Measurements from ENCODE around the gene IFITM2.
"Not testable (repeated sequence)": the region's sequence is repeated elsewhere in the genome, so short reads cannot be mapped to it uniquely, and the experiment has no call there.

IFITM2 gene

DNA sequence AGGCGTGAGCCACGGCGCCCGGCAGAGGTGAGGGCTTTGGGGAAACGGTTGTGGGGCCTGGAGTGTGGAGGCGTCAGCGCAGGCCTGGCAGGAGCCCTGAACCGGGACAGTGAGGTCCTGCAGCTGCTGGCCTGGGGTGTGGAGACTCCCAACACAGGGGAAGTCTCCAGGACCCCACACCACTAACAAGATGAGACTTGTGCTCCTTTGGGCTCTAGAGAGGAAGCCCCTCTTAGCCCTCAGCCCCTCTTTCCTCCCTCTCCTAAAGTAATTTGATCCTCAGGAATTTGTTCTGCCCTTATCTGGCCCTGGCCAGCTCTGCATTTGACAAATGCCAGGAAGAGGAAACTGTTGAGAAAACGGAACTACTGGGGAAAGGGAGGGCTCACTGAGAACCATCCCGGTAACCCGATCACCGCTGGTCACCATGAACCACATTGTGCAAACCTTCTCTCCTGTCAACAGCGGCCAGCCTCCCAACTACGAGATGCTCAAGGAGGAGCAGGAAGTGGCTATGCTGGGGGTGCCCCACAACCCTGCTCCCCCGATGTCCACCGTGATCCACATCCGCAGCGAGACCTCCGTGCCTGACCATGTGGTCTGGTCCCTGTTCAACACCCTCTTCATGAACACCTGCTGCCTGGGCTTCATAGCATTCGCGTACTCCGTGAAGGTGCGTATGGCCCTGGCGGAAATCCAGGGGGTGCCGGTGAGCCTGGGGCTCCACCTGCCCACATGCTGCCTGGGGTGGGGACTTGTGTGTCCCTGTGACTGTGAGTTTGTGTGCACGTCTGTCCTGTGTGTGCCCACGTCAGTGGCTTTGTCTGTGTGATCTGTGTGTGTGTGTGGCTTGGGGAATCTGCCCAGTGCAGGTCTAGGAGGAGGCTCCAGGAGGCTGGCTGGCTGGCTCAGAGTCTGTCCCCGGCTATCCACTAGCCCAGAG lies at the start of gene IFITM2:
Gene IFITM2, plus strand, starts transcription at position 51 of the 943 bp plus-strand sequence. Its CDS starts 377 bp downstream, at position 428.
- Histone ChIP-seq H3K4me1 (ENCODE audit: control insufficient read depth, insufficient read depth, low read length) (peaks cover 54% of the 10 kb centered on the region), H3K4me3 (ENCODE audit: low read depth, low read length) (peak within 1 kb of the TSS; percentile 66), H3K27ac (ENCODE audit: low read depth, low read length) (peak within 1 kb of the TSS; percentile 58)
- not testable (repeated sequence) for H3K27me3 ChIP-seq (ENCODE audit: control insufficient read depth, insufficient read depth, low read length); H3K9me3 ChIP-seq (ENCODE audit: control insufficient read depth, insufficient read depth, low read length); H3K36me3 ChIP-seq (ENCODE audit: control insufficient read depth, insufficient read depth, low read length); H3K9ac ChIP-seq (ENCODE audit: low read depth, low read length)

DNA sequence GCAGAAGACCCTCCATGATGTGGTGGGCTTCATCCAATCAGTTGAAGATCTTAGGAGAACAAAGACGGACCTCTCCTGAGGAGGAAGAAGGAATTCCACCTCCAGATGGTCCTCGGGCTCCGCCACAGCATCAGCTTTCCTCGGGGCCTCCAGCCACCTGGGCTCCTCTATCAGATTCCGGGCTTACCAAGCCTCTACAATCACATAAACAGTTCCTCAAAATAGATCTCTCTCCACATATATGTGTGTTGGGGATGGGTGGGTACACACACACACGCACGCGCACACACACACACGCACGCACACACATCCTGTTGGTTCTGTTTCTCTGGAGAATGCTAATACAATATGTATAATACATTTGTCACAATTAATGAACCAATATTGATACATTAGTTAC lies 48.2 kb upstream of the IFITM2 start:
- Histone ChIP-seq H3K4me3 (ENCODE audit: low read depth, low read length) (no peak overlapping the region), H3K9ac (ENCODE audit: low read depth, low read length) (no peak overlapping the region), H3K27me3 (ENCODE audit: control insufficient read depth, insufficient read depth, low read length) (no peaks in the 10 kb centered on the region), H3K27ac (ENCODE audit: low read depth, low read length) (no peak overlapping the region), H3K9me3 (ENCODE audit: control insufficient read depth, insufficient read depth, low read length) (no peaks in the 10 kb centered on the region), H3K36me3 (ENCODE audit: control insufficient read depth, insufficient read depth, low read length) (no peaks in the 10 kb centered on the region), H3K4me1 (ENCODE audit: control insufficient read depth, insufficient read depth, low read length) (no peaks in the 10 kb centered on the region)

- Histone ChIP-seq H3K4me3 (ENCODE audit: low read depth, low read length) (no peak overlapping the region), H3K9me3 (ENCODE audit: control insufficient read depth, insufficient read depth, low read length) (0 out of 2 replicates have a peak, but pooled peaks cover 5% of the 10 kb centered on the region), H3K27me3 (ENCODE audit: control insufficient read depth, insufficient read depth, low read length) (no peaks in the 10 kb centered on the region), H3K27ac (ENCODE audit: low read depth, low read length) (no peak overlapping the region), H3K36me3 (ENCODE audit: control insufficient read depth, insufficient read depth, low read length) (no peaks in the 10 kb centered on the region), H3K9ac (ENCODE audit: low read depth, low read length) (no peak overlapping the region), H3K4me1 (ENCODE audit: control insufficient read depth, insufficient read depth, low read length) (no peaks in the 10 kb centered on the region)
Measured at GRCh38 chr11:261624-262023, 46.0 kb upstream of the IFITM2 start.

DNA sequence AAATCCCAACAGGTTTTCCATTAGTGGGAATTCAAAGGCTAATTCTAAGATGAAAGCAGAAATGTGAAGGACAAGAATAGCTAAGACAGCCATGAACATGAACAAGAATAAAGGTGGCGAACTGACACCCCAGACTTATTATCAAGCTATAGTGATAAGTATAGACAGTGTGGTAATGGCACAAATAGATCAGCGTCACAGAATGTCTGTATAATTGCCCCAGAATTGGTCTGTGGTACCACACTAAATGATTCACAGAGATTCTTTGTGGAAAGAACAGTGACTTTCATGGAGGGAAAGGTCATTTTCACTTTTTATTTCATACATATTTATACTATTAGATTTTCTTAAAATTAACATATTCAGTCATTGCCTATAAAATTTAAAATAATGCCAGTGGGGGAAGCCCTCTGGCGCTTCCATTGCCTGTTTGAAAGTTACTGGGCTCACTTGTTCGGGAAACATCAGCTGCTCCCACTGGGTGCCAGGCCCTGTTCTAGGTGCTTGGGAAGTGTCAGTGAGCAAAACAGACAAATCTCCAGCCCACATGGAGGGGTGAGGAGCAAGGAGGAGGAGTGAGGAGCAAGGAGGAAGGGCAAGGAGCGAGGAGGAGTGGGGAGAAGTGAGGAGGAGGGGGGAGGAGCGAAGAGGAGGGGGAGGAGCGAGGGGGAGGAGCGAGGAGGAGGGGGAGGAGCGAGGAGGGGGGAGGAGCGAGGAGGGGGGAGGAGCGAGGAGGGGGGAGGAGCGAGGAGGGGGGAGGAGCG lies 40.8 kb upstream of the IFITM2 start:
- H3K27me3 ChIP-seq (ENCODE audit: control insufficient read depth, insufficient read depth, low read length), result no peaks in the 10 kb centered on the region
- no peak overlapping the region for H3K9ac ChIP-seq (ENCODE audit: low read depth, low read length)
- peaks cover 19% of the 10 kb centered on the region for H3K4me1 ChIP-seq (ENCODE audit: control insufficient read depth, insufficient read depth, low read length)
- no peak overlapping the region for H3K4me3 ChIP-seq (ENCODE audit: low read depth, low read length)
- H3K27ac ChIP-seq (ENCODE audit: low read depth, low read length), result no peak overlapping the region
- H3K36me3 ChIP-seq (ENCODE audit: control insufficient read depth, insufficient read depth, low read length), result no peaks in the 10 kb centered on the region
- 0 out of 2 replicates have a peak, but pooled peaks cover 5% of the 10 kb centered on the region for H3K9me3 ChIP-seq (ENCODE audit: control insufficient read depth, insufficient read depth, low read length)

DNA sequence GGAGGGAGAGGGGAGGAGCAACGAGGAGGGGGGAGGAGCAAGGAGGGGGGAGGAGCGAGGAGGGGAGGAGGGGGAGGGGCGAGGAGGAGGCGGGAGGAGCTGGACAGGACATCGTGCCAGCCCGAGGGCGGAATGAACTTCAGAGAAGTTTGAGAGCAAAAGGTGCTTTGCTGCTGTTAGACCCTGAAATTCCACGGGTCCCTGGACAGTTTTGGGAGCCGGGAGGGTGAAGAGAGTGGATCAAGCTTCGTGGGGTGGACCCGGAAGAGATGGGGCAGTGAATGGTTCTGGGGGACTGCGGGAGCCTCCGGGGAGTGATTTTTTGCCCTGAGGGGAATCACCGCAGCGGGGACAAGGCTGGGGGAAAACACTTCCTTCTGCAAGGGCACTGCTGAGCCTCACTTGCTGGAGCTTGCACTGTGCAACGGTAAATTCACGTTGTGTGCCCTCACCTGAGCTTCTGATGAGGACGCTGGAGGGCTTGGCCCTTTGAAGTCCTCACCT lies 40.1 kb upstream of the IFITM2 start:
- Histone ChIP-seq H3K9ac (ENCODE audit: low read depth, low read length) (no peak overlapping the region), H3K27me3 (ENCODE audit: control insufficient read depth, insufficient read depth, low read length) (no peaks in the 10 kb centered on the region), H3K4me3 (ENCODE audit: low read depth, low read length) (no peak overlapping the region; the same call in 1 of the 2 replicates), H3K9me3 (ENCODE audit: control insufficient read depth, insufficient read depth, low read length) (0 out of 2 replicates have a peak, but pooled peaks cover 5% of the 10 kb centered on the region), H3K4me1 (ENCODE audit: control insufficient read depth, insufficient read depth, low read length) (peaks cover 19% of the 10 kb centered on the region), H3K36me3 (ENCODE audit: control insufficient read depth, insufficient read depth, low read length) (no peaks in the 10 kb centered on the region), H3K27ac (ENCODE audit: low read depth, low read length) (no peak overlapping the region)

DNA sequence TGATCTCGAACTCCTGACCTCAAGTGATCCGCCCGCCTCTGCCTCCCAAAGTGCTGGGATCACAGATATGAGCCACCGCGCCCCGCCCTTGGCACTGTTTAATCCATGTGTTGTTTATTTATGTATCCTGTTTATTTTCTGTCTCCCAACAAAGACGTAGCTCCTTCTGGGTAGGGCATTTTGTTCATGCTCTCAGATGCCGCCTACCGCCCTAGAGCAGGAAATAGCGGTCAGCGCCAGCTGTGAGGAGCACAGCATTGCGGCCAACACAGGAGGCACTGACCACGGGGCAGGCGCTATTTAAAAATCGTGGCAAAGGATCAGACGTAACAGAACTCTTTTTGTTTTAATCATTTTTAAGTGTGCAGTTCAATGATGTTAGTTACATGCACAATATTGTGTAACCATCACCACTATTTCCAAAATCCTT lies 38.9 kb upstream of the IFITM2 start:
- not testable (repeated sequence) for H3K27ac ChIP-seq (ENCODE audit: low read depth, low read length); H3K36me3 ChIP-seq (ENCODE audit: control insufficient read depth, insufficient read depth, low read length); H3K9me3 ChIP-seq (ENCODE audit: control insufficient read depth, insufficient read depth, low read length); H3K4me3 ChIP-seq (ENCODE audit: low read depth, low read length); H3K9ac ChIP-seq (ENCODE audit: low read depth, low read length); H3K27me3 ChIP-seq (ENCODE audit: control insufficient read depth, insufficient read depth, low read length)
- H3K4me1 ChIP-seq (ENCODE audit: control insufficient read depth, insufficient read depth, low read length), result peaks cover 19% of the 10 kb centered on the region

- H3K36me3 ChIP-seq (ENCODE audit: control insufficient read depth, insufficient read depth, low read length), result no peaks in the 10 kb centered on the region
- 0 out of 2 replicates have a peak, but pooled peaks cover 5% of the 10 kb centered on the region for H3K9me3 ChIP-seq (ENCODE audit: control insufficient read depth, insufficient read depth, low read length)
- H3K4me3 ChIP-seq (ENCODE audit: low read depth, low read length), result 0 out of 2 replicates have a peak overlapping the region, but pooled peaks have one; percentile 22
- peak overlapping the region; percentile 34; the same call in 1 of the 2 replicates for H3K9ac ChIP-seq (ENCODE audit: low read depth, low read length)
- H3K4me1 ChIP-seq (ENCODE audit: control insufficient read depth, insufficient read depth, low read length), result peaks cover 19% of the 10 kb centered on the region
- no peaks in the 10 kb centered on the region for H3K27me3 ChIP-seq (ENCODE audit: control insufficient read depth, insufficient read depth, low read length)
- peak overlapping the region; percentile 26 for H3K27ac ChIP-seq (ENCODE audit: low read depth, low read length)
Measured at GRCh38 chr11:269146-269890, 38.3 kb upstream of the IFITM2 start.

- Histone ChIP-seq H3K4me3 (ENCODE audit: low read depth, low read length) (no peak overlapping the region), H3K9ac (ENCODE audit: low read depth, low read length) (no peak overlapping the region), H3K36me3 (ENCODE audit: control insufficient read depth, insufficient read depth, low read length) (no peaks in the 10 kb centered on the region), H3K27me3 (ENCODE audit: control insufficient read depth, insufficient read depth, low read length) (no peaks in the 10 kb centered on the region), H3K9me3 (ENCODE audit: control insufficient read depth, insufficient read depth, low read length) (0 out of 2 replicates have a peak, but pooled peaks cover 5% of the 10 kb centered on the region), H3K27ac (ENCODE audit: low read depth, low read length) (no peak overlapping the region), H3K4me1 (ENCODE audit: control insufficient read depth, insufficient read depth, low read length) (peaks cover 25% of the 10 kb centered on the region)
Measured at GRCh38 chr11:270451-271318, 36.9 kb upstream of the IFITM2 start.

DNA sequence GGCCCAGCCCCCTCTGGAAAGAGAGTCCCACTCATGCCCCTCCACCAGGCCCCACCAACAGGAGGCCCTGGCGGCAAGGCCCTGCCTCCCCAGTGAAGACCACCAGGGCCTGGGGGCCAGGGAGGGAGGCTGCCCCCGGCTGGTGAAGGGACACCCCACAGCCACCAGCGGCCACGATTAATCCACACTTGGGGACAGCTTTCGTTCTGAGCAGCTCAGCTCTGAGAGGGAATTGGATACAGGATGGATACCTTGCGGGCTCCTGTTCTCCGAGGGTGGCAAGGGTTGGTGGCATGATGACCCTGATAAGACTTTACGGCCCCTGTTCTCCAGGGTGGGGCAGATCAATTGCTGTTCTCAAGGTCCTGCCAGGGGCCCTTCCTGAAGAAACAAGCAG lies 36.3 kb upstream of the IFITM2 start:
- Histone ChIP-seq H3K27me3 (ENCODE audit: control insufficient read depth, insufficient read depth, low read length) (no peaks in the 10 kb centered on the region), H3K4me1 (ENCODE audit: control insufficient read depth, insufficient read depth, low read length) (peaks cover 25% of the 10 kb centered on the region), H3K9ac (ENCODE audit: low read depth, low read length) (no peak overlapping the region), H3K27ac (ENCODE audit: low read depth, low read length) (no peak overlapping the region), H3K9me3 (ENCODE audit: control insufficient read depth, insufficient read depth, low read length) (0 out of 2 replicates have a peak, but pooled peaks cover 4% of the 10 kb centered on the region), H3K36me3 (ENCODE audit: control insufficient read depth, insufficient read depth, low read length) (no peaks in the 10 kb centered on the region), H3K4me3 (ENCODE audit: low read depth, low read length) (no peak overlapping the region)

Data from HUES48 (cell line).